DOHH2 (cell line): ENCODE results near the gene COL2A1.

Experiments
- H3F3A ChIP-seq: fragments of 200-600 bp; sonication (generic), shearing (Covaris generic); 2 replicates; pipeline ENCODE4 v1.6.0; 2016; ENCODE audit warnings: antibody characterized with exemption, mild to moderate bottlenecking; ENCODE audit not compliant: control insufficient read depth, insufficient read depth
- H3K27ac ChIP-seq: fragments of 200-600 bp; sonication (generic); 2 replicates; pipeline ENCODE4 v1.5.1; 2014; ENCODE audit warnings: low read depth, mild to moderate bottlenecking, low read length, moderate library complexity
- H3K27me3 ChIP-seq: fragments of 200-600 bp; sonication (generic); 2 replicates; pipeline ENCODE4 v1.6.1; 2014; ENCODE audit warnings: mild to moderate bottlenecking, low read length, mixed read lengths; ENCODE audit not compliant: control insufficient read depth
- H3K36me3 ChIP-seq: fragments of 200-600 bp; sonication (generic); 2 replicates; pipeline ENCODE4 v1.6.1; 2014; ENCODE audit warnings: mild to moderate bottlenecking, low read length, moderate library complexity, mixed read lengths; ENCODE audit not compliant: control insufficient read depth
- H3K4me1 ChIP-seq: fragments of 200-600 bp; sonication (generic); 2 replicates; pipeline ENCODE4 v1.6.1; 2014; ENCODE audit warnings: mild to moderate bottlenecking, low read length, mixed read lengths; ENCODE audit not compliant: control insufficient read depth
- H3K4me2 ChIP-seq: fragments of 200-600 bp; sonication (generic); 2 replicates; pipeline ENCODE4 v1.6.0; 2014; ENCODE audit warnings: mild to moderate bottlenecking, low read length, moderate library complexity
- H3K4me3 ChIP-seq: fragments of 200-600 bp; sonication (generic); 2 replicates; pipeline ENCODE4 v1.5.1; 2014; ENCODE audit warnings: mild to moderate bottlenecking, low read length, mixed read lengths
- H3K79me2 ChIP-seq: fragments of 200-600 bp; sonication (generic); 2 replicates; pipeline ENCODE4 v1.6.1; 2014; ENCODE audit warnings: mild to moderate bottlenecking, low read length, mixed read lengths; ENCODE audit not compliant: control insufficient read depth
- H3K9me2 ChIP-seq: fragments of 200-600 bp; sonication (generic); replicated peaks from 2 replicates; pipeline ENCODE4 v1.6.1; 2014; ENCODE audit warnings: mild to moderate bottlenecking, low read length, mixed read lengths; ENCODE audit not compliant: control insufficient read depth
- H3K9me3 ChIP-seq: fragments of 200-600 bp; sonication (generic); 2 replicates; pipeline ENCODE4 v1.6.1; 2014; ENCODE audit warnings: antibody characterized with exemption, low read length, mixed read lengths; ENCODE audit not compliant: control insufficient read depth, insufficient read depth
- H4K20me1 ChIP-seq: fragments of 200-600 bp; sonication (generic); 2 replicates; pipeline ENCODE4 v1.6.0; 2014; ENCODE audit warnings: low read depth, mild to moderate bottlenecking, antibody characterized with exemption, low read length, moderate library complexity; ENCODE audit not compliant: control insufficient read depth, insufficient read depth
- EZH2phosphoT487 ChIP-seq: fragments of 200-600 bp; sonication (generic); IDR thresholded peaks from 2 replicates; pipeline ENCODE4 v1.6.1; 2017; ENCODE audit warnings: borderline replicate concordance, mild to moderate bottlenecking, antibody characterized with exemption, low read length, moderate library complexity, mixed read lengths
- TF ChIP-seq, protein P1 (sequence below): fragments of 200-600 bp; sonication (generic); IDR thresholded peaks from one replicate; pipeline ENCODE4 v1.5.1; 2014; ENCODE audit warnings: antibody characterized with exemption, mild to moderate bottlenecking, low read depth, low read length; ENCODE audit not compliant: poor library complexity, severe bottlenecking

COL2A1 gene

DNA sequence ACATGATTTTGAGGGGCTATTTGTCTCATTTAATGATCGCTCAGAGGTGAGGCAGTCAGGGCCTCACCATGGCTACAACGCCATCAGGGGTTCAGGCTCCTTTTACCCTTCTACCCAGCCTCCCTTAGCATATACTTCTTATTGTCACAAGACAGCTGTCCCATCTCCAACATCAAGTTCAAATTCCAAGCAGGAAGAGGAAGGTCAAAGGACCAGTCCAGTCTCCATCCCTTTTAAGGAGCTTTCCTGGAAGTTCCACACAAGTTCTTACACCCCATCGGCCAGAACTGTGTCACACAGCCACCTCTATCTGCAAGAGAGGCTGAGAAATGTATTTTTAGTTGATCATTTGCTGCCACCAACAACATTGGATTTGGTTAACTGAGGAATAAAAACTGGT, 49.2 kb downstream of the COL2A1 start:
- H3K27ac ChIP-seq: no peak overlapping the region
- H3K4me2 ChIP-seq: no peak overlapping the region
- H3K36me3 ChIP-seq: no peaks in the 10 kb centered on the region
- TF ChIP-seq, protein P1, sequence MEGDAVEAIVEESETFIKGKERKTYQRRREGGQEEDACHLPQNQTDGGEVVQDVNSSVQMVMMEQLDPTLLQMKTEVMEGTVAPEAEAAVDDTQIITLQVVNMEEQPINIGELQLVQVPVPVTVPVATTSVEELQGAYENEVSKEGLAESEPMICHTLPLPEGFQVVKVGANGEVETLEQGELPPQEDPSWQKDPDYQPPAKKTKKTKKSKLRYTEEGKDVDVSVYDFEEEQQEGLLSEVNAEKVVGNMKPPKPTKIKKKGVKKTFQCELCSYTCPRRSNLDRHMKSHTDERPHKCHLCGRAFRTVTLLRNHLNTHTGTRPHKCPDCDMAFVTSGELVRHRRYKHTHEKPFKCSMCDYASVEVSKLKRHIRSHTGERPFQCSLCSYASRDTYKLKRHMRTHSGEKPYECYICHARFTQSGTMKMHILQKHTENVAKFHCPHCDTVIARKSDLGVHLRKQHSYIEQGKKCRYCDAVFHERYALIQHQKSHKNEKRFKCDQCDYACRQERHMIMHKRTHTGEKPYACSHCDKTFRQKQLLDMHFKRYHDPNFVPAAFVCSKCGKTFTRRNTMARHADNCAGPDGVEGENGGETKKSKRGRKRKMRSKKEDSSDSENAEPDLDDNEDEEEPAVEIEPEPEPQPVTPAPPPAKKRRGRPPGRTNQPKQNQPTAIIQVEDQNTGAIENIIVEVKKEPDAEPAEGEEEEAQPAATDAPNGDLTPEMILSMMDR: no peak
- TF ChIP-seq EZH2phosphoT487: no peak
- no peaks in the 10 kb centered on the region for H3K79me2 ChIP-seq
- no peak overlapping the region for H3K4me3 ChIP-seq
- H3K27me3 ChIP-seq: peaks cover 8% of the 10 kb centered on the region; the same call in 1 of the 2 replicates
- no peaks in the 10 kb centered on the region for H4K20me1 ChIP-seq
- H3K9me2 ChIP-seq: no peaks in the 10 kb centered on the region
- no peaks in the 10 kb centered on the region for H3K4me1 ChIP-seq
- H3K9me3 ChIP-seq: peaks cover 15% of the 10 kb centered on the region
- no peaks in the 10 kb centered on the region for H3F3A ChIP-seq

DNA sequence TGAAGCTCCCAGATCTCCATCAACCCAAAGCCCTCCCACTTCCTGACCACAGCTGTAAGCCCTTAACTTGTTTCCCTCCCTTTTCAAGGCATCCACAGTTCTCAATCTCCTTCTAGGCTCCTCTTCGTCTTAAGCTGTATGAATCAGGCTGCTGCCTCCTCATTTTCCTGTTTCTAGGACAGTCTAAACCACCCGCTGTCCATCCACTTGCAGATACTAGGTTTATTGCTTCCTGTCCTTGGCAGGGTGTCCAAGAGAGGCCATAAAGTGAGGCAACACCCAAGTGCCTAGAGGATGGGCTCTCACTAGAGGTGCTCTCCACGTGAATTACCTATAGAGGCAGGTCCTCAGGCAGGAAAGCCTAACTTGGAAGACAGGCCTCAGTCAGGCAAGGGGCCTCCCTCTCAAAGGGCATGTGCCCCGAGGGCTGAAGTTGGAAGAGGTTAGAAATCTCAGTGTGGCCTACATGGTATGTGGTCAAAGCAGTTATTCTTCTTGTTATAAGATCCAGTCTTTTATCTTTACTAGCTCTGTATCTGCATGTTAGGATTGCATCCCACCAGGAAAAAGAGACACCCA, 49.7 kb downstream of the COL2A1 start:
- no peaks in the 10 kb centered on the region for H3K79me2 ChIP-seq
- no peaks in the 10 kb centered on the region for H4K20me1 ChIP-seq
- H3K9me2 ChIP-seq: no peaks in the 10 kb centered on the region
- H3K9me3 ChIP-seq: peaks cover 15% of the 10 kb centered on the region
- H3K27ac ChIP-seq: no peak overlapping the region
- H3K27me3 ChIP-seq: peaks cover 5% of the 10 kb centered on the region; the same call in 1 of the 2 replicates
- H3K4me1 ChIP-seq: no peaks in the 10 kb centered on the region
- no peak overlapping the region for H3K4me2 ChIP-seq
- TF ChIP-seq EZH2phosphoT487: no peak
- TF ChIP-seq, protein P1: no peak
- H3K36me3 ChIP-seq: no peaks in the 10 kb centered on the region
- no peak overlapping the region for H3K4me3 ChIP-seq
- H3F3A ChIP-seq: no peaks in the 10 kb centered on the region

DNA sequence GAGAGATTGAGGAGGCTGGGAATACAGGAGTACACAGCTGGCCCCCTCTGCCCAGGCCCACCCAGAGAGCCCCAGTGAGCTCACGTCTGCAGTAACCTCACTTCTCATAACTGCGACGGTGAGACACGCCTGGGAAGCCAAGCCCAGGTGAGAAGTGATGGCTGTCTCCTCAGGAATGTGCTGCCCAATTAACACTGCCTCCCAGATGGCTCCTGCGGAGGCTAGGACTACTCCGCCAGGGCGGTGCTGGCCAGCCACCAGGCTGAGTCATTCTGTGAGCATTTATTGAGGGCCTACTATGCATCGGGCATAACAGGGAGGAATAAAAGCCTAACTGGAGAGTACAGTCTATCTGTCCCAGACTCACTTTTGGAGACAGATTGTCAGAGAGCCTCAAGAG, 50.2 kb downstream of the COL2A1 start:
- Histone ChIP-seq H3K27me3 (peaks cover 5% of the 10 kb centered on the region; the same call in 1 of the 2 replicates), H3K36me3 (no peaks in the 10 kb centered on the region), H3K4me2 (no peak overlapping the region), H3K4me3 (no peak overlapping the region), H3K79me2 (no peaks in the 10 kb centered on the region), H3K27ac (no peak overlapping the region), H4K20me1 (no peaks in the 10 kb centered on the region), H3F3A (no peaks in the 10 kb centered on the region), H3K4me1 (no peaks in the 10 kb centered on the region), H3K9me3 (peaks cover 15% of the 10 kb centered on the region), H3K9me2 (no peaks in the 10 kb centered on the region)
- TF ChIP-seq, protein P1: no peak
- no peak for TF ChIP-seq EZH2phosphoT487
